ENCODE data around the gene ARFGAP2. TPM values are rescaled to one million over a fixed set of nuclear protein-coding genes. Genes with fewer than 3 reads are reported as not detected.
A peak's percentile ranks its signal among the peaks of the same experiment; 100 is the strongest.

Gene ARFGAP2
- total RNA-seq, 1 experiment from 2014 or later = 78.0 TPM

DNA sequence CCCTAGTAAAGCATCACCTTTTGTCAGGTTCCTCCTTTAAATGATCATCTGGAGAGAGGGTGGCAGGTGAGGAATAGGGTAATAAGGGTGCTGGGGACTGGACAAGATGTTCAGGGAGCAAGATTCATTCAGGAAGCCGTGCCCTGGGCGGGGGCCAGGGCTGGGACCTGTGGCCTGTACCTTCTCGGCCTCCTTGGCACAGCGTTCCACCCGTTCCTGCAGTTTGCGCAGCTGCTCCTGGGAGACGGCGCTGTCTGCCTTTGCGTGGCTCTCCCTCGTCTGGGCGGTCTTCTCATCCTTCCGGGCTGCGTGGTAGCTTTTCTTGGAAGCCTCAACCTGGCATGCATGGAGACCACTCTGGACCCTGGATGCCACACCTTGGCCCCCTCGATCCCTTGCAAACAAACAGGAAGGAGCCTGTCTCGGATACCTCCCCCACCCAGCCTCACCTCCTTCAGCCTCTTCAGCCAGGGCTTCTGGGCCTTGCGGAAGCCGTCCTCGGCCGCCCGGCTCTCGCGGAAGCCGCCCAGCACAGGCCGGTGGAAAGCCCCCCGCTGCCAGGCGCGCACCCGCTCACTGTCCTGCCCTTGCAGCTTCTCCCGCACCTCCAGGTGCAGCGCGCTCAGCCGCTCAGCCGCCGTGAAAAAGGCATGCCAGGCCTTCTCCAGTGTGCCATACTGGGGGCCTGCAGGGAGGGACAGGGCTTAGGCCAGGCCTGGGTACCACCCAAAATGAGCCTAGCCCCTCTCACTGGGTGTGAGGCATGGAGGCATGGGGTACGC, 3.5 kb upstream of the ARFGAP2 start:
- ChIA-PET POLR2A (interaction anchor here (0.7 to 5.7 kb wide), 6 partner anchors 9 to 400 kb away, joined by 3 to 72 read pairs (median 4); partner anchors contain the start of gene DDB2), CTCF (interaction anchor here (0.5 to 5.3 kb wide), 13 partner anchors 8 to 317 kb away, joined by 3 to 55 read pairs (median 5); partner anchors contain the start of genes DDB2 and PACSIN3)
- Mint-ChIP-seq H3K9me3 (ENCODE audit: unreplicated experiment) (no peaks in the 10 kb centered on the region), H3K36me3 (ENCODE audit: insufficient read depth, unreplicated experiment) (peaks cover 38% of the 10 kb centered on the region), H3K27ac (ENCODE audit: low read depth, unreplicated experiment) (peak overlapping the region; percentile 88), H3K4me1 (ENCODE audit: insufficient read depth, unreplicated experiment) (peaks cover 22% of the 10 kb centered on the region), H3K27me3 (ENCODE audit: insufficient read depth, unreplicated experiment) (no peaks in the 10 kb centered on the region), H3K4me3 (ENCODE audit: unreplicated experiment) (no peak overlapping the region)
- intact Hi-C loops (cut with micrococcal nuclease) = no loop called here
- TF ChIP-seq, protein P1, sequence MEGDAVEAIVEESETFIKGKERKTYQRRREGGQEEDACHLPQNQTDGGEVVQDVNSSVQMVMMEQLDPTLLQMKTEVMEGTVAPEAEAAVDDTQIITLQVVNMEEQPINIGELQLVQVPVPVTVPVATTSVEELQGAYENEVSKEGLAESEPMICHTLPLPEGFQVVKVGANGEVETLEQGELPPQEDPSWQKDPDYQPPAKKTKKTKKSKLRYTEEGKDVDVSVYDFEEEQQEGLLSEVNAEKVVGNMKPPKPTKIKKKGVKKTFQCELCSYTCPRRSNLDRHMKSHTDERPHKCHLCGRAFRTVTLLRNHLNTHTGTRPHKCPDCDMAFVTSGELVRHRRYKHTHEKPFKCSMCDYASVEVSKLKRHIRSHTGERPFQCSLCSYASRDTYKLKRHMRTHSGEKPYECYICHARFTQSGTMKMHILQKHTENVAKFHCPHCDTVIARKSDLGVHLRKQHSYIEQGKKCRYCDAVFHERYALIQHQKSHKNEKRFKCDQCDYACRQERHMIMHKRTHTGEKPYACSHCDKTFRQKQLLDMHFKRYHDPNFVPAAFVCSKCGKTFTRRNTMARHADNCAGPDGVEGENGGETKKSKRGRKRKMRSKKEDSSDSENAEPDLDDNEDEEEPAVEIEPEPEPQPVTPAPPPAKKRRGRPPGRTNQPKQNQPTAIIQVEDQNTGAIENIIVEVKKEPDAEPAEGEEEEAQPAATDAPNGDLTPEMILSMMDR (IDR thresholded peaks at IDR 0.05; ENCODE audit: unreplicated experiment) = no peak
- no TSS peak for BruUV-seq (replicated peaks)
- no peak for DNase-seq (ENCODE audit: unreplicated experiment)

DNA sequence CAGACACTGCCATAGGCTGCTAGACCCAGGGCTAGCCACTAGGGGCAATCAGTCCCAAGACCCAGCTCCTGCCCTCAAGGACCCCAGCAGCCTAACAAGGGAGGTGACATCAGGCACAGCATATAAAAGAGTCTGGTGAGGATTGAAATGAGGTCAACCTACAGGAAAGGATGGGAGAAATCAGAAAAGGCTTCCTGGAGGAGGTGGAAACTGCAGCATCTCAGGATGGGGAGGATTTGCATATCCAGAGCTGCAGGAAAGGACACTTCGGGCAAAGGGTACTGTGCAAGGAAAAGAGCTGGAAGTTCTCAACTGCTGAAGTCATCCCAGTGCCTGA, 2.9 kb upstream of the ARFGAP2 start:
- CTCF ChIA-PET = interaction anchor here (0.5 to 5.3 kb wide), 10 partner anchors 9 to 275 kb away, joined by 3 to 55 read pairs (median 12); partner anchors contain the start of genes DDB2 and PACSIN3
- intact Hi-C loops (cut with micrococcal nuclease) = loop anchor here (5.0 kb wide), 1 partner anchor 228 kb away; the partner anchor contains the start of gene SLC39A13
- Mint-ChIP-seq H3K4me1 (ENCODE audit: insufficient read depth, unreplicated experiment) (peaks cover 22% of the 10 kb centered on the region), H3K4me3 (ENCODE audit: unreplicated experiment) (no peak overlapping the region), H3K27ac (ENCODE audit: low read depth, unreplicated experiment) (peak overlapping the region; percentile 88), H3K9me3 (ENCODE audit: unreplicated experiment) (no peaks in the 10 kb centered on the region), H3K27me3 (ENCODE audit: insufficient read depth, unreplicated experiment) (no peaks in the 10 kb centered on the region), H3K36me3 (ENCODE audit: insufficient read depth, unreplicated experiment) (peaks cover 38% of the 10 kb centered on the region)
- peak; percentile 47 for DNase-seq (ENCODE audit: unreplicated experiment)
- POLR2A ChIA-PET = interaction anchor here (0.7 to 5.7 kb wide), 5 partner anchors 10 to 400 kb away, joined by 3 to 72 read pairs (median 4); partner anchors contain the start of gene DDB2
- TF ChIP-seq, protein P1 (IDR thresholded peaks at IDR 0.05; ENCODE audit: unreplicated experiment) = peak; percentile 43
- BruUV-seq (replicated peaks) = no TSS peak

DNA sequence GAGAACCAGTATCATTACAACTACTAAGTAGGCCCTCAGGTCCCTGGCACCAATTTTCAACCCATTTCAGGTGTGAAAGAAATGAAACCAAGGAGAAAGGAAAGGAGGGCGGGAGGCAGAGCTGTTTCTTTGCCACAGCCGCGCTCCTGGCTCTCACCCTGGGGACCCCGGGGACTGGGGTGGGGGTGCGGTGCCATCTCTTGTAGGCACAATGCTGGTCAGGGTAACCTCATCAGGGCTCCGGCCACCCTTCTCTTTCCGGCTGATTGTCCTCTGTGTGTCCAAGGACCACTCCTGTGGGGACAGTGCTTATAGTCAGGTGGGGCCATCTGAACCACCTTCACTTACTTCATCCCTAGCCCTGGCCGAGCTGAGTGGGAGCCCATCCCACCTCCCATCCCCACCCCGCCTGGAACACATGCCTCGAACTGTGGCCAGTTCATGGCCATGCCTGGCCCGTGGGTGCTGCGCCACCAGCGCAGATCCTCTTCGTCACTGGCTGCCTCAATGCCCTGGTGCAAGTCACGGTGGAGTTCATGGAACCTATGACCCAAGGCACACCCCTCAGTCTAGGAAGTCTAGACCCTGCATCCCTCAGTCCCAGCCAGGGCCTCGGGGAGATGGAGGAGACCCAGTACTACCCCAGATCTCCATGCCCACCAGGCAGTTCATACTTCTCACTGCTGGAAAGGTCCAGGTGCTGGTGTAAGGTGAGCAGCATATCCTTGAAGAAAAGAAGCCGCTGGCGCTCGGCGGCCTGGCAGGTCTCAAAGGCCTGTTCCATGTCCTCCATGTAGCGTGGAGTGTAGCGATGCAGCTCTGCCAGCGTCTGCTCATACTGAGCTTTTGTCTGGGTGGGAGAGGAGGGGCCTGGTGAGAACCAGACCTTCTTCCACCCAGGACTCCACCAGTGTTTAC, 2.3 kb upstream of the ARFGAP2 start:
- Mint-ChIP-seq H3K9me3 (ENCODE audit: unreplicated experiment) (no peaks in the 10 kb centered on the region), H3K27me3 (ENCODE audit: insufficient read depth, unreplicated experiment) (no peaks in the 10 kb centered on the region), H3K27ac (ENCODE audit: low read depth, unreplicated experiment) (peak overlapping the region; percentile 88), H3K4me1 (ENCODE audit: insufficient read depth, unreplicated experiment) (peaks cover 17% of the 10 kb centered on the region), H3K36me3 (ENCODE audit: insufficient read depth, unreplicated experiment) (peaks cover 33% of the 10 kb centered on the region), H3K4me3 (ENCODE audit: unreplicated experiment) (no peak overlapping the region)
- POLR2A ChIA-PET = interaction anchor here (0.6 to 5.7 kb wide), 4 partner anchors 11 to 70 kb away, joined by 3 to 72 read pairs (median 4); partner anchors contain the start of gene DDB2
- TF ChIP-seq, protein P1 (IDR thresholded peaks at IDR 0.05; ENCODE audit: unreplicated experiment) = no peak
- BruUV-seq (replicated peaks) = no TSS peak
- CTCF ChIA-PET = interaction anchor here (0.6 to 5.3 kb wide), 24 partner anchors 9 to 317 kb away, joined by 3 to 55 read pairs (median 5); partner anchors contain the start of genes ACP2, DDB2, NR1H3 and PACSIN3
- intact Hi-C loops (cut with micrococcal nuclease) = loop anchor here (5.0 kb wide), 1 partner anchor 228 kb away; the partner anchor contains the start of gene SLC39A13
- DNase-seq (ENCODE audit: unreplicated experiment) = no peak

Measured in MCF 10A (cell line).